H1 (cell line): Measurements from ENCODE around the gene AKAP7. TPM values are rescaled to one million over a fixed set of nuclear protein-coding genes. Genes with fewer than 3 reads are reported as not detected.

Experiments used
- CEBPB ChIP-seq: IDR thresholded peaks from 2 replicates; pipeline ENCODE4 v1.6.1; 2012; ENCODE audit warnings: low read depth, low read length
- CHD1 ChIP-seq: IDR thresholded peaks from 2 replicates; pipeline ENCODE4 v1.6.1; 2012; ENCODE audit warnings: low read depth, low read length, improper control_type of control experiment
- RXRA ChIP-seq: IDR thresholded peaks from 2 replicates; pipeline ENCODE4 v1.6.1; 2011; ENCODE audit warnings: low read depth, mild to moderate bottlenecking, low read length, moderate library complexity; ENCODE audit not compliant: insufficient read depth
- TEAD4 ChIP-seq: IDR thresholded peaks from 2 replicates; pipeline ENCODE4 v1.6.1; 2012; ENCODE audit warnings: low read depth, low read length, inconsistent platforms, mixed read lengths
- polyA plus RNA-seq, 7 experiments: library from polyadenylated mRNA; depleted of rRNA in 3 of 7; stranded (reverse) in 5 of 7; unstranded in 2 of 7; fragments of >200 nt in 5 of 7; fragments of 200-250 nt in 2 of 7; gene quantifications; 1 replicate in 5 of 7; 2 replicates in 1 of 7; 4 replicates in 1 of 7; pipeline versions ENCODE4 v1.2.1 to v1.2.3, GENCODE V29; 2011 to 2013; ENCODE audit warnings: missing spikeins in 2 of 7, mixed read lengths in 2 of 7
- total RNA-seq: library from RNA; stranded (reverse); fragmentation: NEBNext Ultra II Directional; extraction: Animal tissue kit (Norgen Biotek cat#: 25700); gene quantifications from 2 replicates; pipeline ENCODE4 v1.2.1, GENCODE V29; 2021

The AKAP7 gene
- total and polyA plus RNA-seq, 2 of the 8 experiments (the other 6 are each of a cell fraction or from before 2014, with no cell fraction given), result 4.7 to 16.9 TPM

GRCh38 chr6:131208787-131209186, 73.5 kb downstream of the AKAP7 start (continued):
- TF ChIP-seq CHD1 (no peak), RXRA (no peak), TEAD4 (no peak), CEBPB (no peak)
- TF ChIP-seq, all 59 proteins: peak for 0
